Glutamatergic neuron (in vitro differentiated cells): Measurements from ENCODE around the gene PACSIN3. TPM values are rescaled to one million over a fixed set of nuclear protein-coding genes. Genes with fewer than 3 reads are reported as not detected.
"Not testable (repeated sequence)": the region's sequence is repeated elsewhere in the genome, so short reads cannot be mapped to it uniquely, and the experiment has no call there.

ENCODE experiments used
- DNase-seq: peaks from one replicate; pipeline ENCODE4 v3.0.0; 2022
- H3K27ac Mint-ChIP-seq: one replicate; pipeline ENCODE4 v1.8.0; 2020; ENCODE audit warnings: mild to moderate bottlenecking, mixed read lengths, inconsistent platforms; ENCODE audit not compliant: unreplicated experiment
- H3K27me3 Mint-ChIP-seq: one replicate; pipeline ENCODE4 v1.8.0; 2020; ENCODE audit warnings: mild to moderate bottlenecking, moderate library complexity, mixed read lengths, inconsistent platforms; ENCODE audit not compliant: unreplicated experiment
- H3K36me3 Mint-ChIP-seq: one replicate; pipeline ENCODE4 v1.8.0; 2020; ENCODE audit warnings: mild to moderate bottlenecking, mixed read lengths, inconsistent platforms; ENCODE audit not compliant: unreplicated experiment
- H3K4me1 Mint-ChIP-seq: one replicate; pipeline ENCODE4 v1.8.0; 2020; ENCODE audit warnings: mild to moderate bottlenecking, low read depth, mixed read lengths, inconsistent platforms; ENCODE audit not compliant: unreplicated experiment
- H3K4me3 Mint-ChIP-seq: one replicate; pipeline ENCODE4 v1.8.0; 2020; ENCODE audit warnings: mild to moderate bottlenecking, mixed read lengths, inconsistent platforms; ENCODE audit not compliant: unreplicated experiment
- H3K9me3 Mint-ChIP-seq: one replicate; pipeline ENCODE4 v1.8.0; 2020; ENCODE audit warnings: mild to moderate bottlenecking, moderate library complexity, mixed read lengths, inconsistent platforms; ENCODE audit not compliant: unreplicated experiment
- total RNA-seq: library from RNA; stranded (reverse); fragmentation: NEBNext Ultra II Directional; extraction: Animal tissue kit (Norgen Biotek cat#: 25700); gene quantifications from one replicate; pipeline ENCODE4 v1.2.1, GENCODE V29; 2021; ENCODE audit not compliant: unreplicated experiment
- TF ChIP-seq, protein P1 (sequence below): fragments of 200-600 bp; sonication (generic); IDR thresholded peaks from one replicate; pipeline ENCODE4 v1.5.0; 2021; ENCODE audit not compliant: partially characterized antibody, unreplicated experiment

Gene PACSIN3
- total RNA-seq, 1 donor from 2014 or later: 2.2 TPM

- H3K36me3 Mint-ChIP-seq: no peaks in the 10 kb centered on the region
- H3K4me1 Mint-ChIP-seq: no peaks in the 10 kb centered on the region
- H3K4me3 Mint-ChIP-seq: no peak overlapping the region
- no peak for DNase-seq
- H3K9me3 Mint-ChIP-seq: no peaks in the 10 kb centered on the region
- H3K27me3 Mint-ChIP-seq: no peaks in the 10 kb centered on the region
- TF ChIP-seq, protein P1, sequence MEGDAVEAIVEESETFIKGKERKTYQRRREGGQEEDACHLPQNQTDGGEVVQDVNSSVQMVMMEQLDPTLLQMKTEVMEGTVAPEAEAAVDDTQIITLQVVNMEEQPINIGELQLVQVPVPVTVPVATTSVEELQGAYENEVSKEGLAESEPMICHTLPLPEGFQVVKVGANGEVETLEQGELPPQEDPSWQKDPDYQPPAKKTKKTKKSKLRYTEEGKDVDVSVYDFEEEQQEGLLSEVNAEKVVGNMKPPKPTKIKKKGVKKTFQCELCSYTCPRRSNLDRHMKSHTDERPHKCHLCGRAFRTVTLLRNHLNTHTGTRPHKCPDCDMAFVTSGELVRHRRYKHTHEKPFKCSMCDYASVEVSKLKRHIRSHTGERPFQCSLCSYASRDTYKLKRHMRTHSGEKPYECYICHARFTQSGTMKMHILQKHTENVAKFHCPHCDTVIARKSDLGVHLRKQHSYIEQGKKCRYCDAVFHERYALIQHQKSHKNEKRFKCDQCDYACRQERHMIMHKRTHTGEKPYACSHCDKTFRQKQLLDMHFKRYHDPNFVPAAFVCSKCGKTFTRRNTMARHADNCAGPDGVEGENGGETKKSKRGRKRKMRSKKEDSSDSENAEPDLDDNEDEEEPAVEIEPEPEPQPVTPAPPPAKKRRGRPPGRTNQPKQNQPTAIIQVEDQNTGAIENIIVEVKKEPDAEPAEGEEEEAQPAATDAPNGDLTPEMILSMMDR: no peak
- no peak overlapping the region for H3K27ac Mint-ChIP-seq
These were observed 21.2 kb upstream of the PACSIN3 start for GRCh38 chr11:47207459-47207858.

GRCh38 chr11:47206577-47206976 is 20.3 kb upstream of the PACSIN3 start:
- H3K36me3 Mint-ChIP-seq, H3K4me1 Mint-ChIP-seq, H3K27me3 Mint-ChIP-seq, H3K4me3 Mint-ChIP-seq, H3K9me3 Mint-ChIP-seq, DNase-seq, H3K27ac Mint-ChIP-seq: not testable (repeated sequence)

GRCh38 chr11:47204637-47204989 is 18.4 kb upstream of the PACSIN3 start:
- Mint-ChIP-seq H3K4me1 (no peaks in the 10 kb centered on the region), H3K27ac (no peak overlapping the region), H3K4me3 (no peak overlapping the region), H3K27me3 (no peaks in the 10 kb centered on the region), H3K36me3 (no peaks in the 10 kb centered on the region), H3K9me3 (no peaks in the 10 kb centered on the region)
- DNase-seq: no peak
- TF ChIP-seq, protein P1: no peak

- Mint-ChIP-seq H3K4me1 (no peaks in the 10 kb centered on the region), H3K27me3 (no peaks in the 10 kb centered on the region), H3K36me3 (no peaks in the 10 kb centered on the region), H3K4me3 (no peak overlapping the region), H3K27ac (no peak overlapping the region), H3K9me3 (no peaks in the 10 kb centered on the region)
- TF ChIP-seq, protein P1: no peak
- DNase-seq: no peak
These were observed 16.3 kb upstream of the PACSIN3 start for GRCh38 chr11:47202576-47202975.

- DNase-seq: no peak
- TF ChIP-seq, protein P1: no peak
- Mint-ChIP-seq H3K9me3 (no peaks in the 10 kb centered on the region), H3K4me1 (no peaks in the 10 kb centered on the region), H3K27me3 (no peaks in the 10 kb centered on the region), H3K4me3 (no peak overlapping the region), H3K36me3 (no peaks in the 10 kb centered on the region), H3K27ac (no peak overlapping the region)
These were observed 14.8 kb upstream of the PACSIN3 start for GRCh38 chr11:47201015-47201414.

GRCh38 chr11:47198161-47198560 is 11.9 kb upstream of the PACSIN3 start:
- H3K4me1 Mint-ChIP-seq, H3K4me3 Mint-ChIP-seq, H3K36me3 Mint-ChIP-seq, H3K9me3 Mint-ChIP-seq, H3K27ac Mint-ChIP-seq, H3K27me3 Mint-ChIP-seq, DNase-seq: not testable (repeated sequence)
